GM21367 (cell line): ENCODE measurements around the gene LINC00237.

ENCODE experiments used
- ATAC-seq: cut with Tn5 transposase; IDR thresholded peaks from one replicate; pipeline ENCODE4 v1.9.1; 2021; ENCODE audit not compliant: unreplicated experiment

Gene LINC00237

DNA sequence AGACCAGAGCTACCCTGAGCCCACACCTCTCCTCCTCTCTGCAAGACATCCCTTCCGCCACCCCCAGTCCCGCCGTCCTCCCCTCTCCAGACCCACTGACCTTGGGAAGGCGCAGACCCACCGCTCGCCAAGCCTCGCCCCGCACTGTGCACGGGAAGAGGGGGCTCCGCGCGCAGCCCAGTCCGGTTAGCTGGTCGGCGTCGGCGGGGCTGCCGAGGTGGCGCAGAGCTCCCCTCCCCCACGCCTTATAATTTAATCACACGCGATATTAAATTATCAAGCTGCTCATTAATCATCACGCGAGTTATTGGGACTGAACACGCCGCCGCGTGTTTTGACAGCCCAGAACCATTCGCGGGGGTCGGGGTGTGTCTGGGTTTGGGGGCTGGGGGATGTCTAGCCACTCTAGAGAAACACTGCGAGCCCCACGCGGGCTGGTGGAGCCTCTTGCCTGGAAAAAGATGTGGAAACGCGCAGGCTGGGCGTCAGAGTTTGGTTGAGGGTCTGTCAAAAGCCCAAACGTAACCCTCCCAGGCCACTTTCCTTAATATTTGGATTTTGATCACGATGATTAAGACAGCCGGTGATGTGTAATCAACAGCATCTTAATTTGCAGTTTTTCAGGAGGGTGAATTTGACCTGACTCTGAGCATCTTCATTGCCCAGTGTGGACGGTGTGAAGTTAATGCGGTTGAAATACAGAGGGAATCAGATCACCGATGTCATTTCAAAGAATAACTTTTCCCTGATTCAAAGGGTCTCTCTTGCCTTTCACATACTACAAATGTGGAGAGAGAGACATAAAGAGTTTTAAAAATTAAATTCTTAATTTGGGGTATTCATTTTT is at the start of gene LINC00237:
TSS of gene LINC00237 (minus strand) at position 188 of the 847 bp plus-strand sequence.
- ATAC-seq: no peak

DNA sequence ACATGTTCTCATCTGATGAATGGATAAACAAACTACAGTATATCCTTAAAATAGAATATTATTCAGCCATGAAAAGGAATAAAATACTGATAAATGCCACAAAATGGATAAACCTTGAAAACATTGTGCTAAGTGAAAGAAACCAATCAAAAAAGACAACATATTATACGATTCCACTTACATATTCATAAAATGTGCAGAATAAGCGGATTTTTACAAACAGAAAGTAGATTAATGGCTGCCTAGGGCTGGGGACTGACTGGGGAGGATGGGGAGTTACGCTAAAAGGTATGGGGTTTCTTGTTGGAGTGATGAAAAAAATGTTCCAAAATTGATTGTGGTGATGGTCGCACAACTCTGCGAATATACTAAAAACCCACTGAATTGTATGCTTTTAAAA is 49.1 kb upstream of the LINC00237 start:
- ATAC-seq: no peak

DNA sequence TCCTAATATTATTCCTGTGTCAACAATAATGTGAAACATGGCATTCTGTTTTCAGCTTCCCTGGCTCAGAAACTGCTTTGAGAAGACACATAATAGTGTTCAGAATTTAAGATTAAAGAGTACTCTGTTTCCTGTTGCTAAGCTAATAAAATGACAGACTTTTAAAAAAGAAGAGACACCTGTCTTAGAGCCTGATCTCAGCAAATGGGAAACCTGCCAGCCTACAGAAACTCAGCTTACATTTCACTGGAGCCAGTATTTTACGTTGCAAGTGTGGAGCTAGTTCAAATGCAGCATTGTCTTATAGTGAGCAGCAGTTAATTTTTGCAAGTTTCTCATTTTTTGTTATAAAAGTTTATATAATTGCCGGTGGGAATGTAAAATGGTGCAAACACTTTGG is 48.5 kb upstream of the LINC00237 start:
- no peak for ATAC-seq

DNA sequence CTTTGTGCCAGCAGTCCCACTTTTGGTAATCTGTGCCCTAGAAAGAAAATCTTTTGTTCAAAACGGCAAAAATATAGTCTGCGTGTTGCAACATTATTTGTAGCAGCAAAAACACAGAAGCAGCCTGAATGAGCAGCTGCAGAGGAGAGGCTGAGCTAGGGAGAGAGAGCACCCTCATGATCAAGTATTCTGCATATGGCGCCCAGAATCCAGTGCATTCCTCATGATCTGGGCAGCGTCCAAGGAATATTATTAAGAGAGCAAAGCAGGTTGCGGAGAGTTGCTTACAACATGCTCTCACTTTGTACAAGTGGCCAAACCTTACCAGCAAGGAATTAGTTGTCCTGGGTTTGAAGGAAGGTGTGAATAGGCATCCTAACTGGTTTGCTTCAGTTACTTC is 45.6 kb upstream of the LINC00237 start:
- no peak for ATAC-seq

DNA sequence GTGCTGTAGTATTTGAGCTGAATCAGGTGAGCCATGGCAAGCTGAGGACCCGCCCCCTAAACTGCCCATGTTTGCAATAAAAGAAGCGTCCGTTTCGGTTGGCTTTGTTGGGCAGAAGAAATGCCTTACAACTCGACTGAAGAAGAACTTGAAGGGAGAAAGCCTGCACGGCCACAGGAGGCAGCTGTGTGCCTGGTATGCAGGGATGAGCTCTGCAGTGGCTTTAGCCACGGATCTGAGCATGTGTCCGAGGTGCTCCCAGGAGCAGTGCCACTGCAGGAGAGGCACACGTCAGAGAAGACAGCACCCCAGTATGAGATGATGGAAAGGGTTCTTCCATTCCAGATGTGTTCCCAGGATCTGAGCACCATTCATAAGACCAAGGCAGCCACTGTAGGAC is 43.2 kb upstream of the LINC00237 start:
- ATAC-seq: no peak

DNA sequence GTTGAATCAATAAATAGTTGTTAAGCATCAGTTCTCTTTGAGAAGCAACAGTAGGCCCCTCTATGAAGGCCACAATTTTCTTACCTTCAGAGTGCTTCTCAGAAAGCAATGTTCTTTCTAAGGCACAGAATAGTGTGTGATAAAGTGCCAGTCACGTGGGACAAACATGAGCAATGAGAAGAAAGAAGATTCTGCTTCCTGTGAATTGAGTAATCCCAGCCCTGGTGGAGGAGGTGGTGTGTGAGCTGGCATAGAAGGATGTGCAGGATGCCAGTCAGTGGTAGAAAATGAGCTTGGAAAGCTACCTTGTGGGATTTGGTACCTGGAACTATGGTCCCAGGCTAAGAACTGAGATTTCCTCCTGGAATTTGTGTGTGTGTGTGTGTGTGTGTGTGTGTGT is 41.4 kb upstream of the LINC00237 start:
- ATAC-seq: no peak

DNA sequence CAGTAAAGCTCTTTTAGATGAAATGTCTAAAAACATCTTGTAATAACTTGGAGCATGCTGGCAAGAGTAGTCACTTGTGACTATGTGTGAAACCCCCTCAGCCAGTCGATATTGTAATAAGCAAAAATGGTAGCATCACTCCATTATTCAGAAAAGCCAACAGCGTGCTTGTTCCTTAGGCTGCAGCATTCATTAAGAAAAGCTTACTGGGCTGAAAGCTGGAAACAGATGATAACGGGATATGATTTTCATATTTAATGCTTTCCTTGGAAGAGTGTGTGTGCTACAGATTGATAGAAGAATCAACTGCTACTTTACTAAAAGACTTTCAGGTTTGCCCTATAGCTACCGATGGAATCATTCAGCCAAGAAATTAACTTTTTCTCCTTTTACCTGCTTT is 40.1 kb upstream of the LINC00237 start:
- ATAC-seq: no peak

DNA sequence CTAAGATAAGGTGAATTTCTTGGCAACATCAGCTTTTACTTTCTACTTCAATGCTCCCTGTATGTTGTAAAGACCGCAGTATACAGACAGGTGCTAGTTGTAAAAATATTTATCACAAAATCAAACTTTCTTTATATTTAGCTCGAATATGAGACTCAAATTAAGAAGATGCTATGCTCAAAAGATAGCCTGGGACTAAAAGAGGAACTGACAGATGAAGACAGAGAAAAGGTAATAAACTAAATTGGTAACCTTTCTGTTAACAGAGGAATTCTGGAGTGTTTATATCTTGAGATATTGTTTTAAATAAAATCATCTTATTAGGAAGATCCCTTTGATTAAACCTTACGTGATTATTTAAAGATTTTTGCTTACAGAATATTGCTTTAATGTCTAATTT is 39.3 kb upstream of the LINC00237 start:
- no peak for ATAC-seq

DNA sequence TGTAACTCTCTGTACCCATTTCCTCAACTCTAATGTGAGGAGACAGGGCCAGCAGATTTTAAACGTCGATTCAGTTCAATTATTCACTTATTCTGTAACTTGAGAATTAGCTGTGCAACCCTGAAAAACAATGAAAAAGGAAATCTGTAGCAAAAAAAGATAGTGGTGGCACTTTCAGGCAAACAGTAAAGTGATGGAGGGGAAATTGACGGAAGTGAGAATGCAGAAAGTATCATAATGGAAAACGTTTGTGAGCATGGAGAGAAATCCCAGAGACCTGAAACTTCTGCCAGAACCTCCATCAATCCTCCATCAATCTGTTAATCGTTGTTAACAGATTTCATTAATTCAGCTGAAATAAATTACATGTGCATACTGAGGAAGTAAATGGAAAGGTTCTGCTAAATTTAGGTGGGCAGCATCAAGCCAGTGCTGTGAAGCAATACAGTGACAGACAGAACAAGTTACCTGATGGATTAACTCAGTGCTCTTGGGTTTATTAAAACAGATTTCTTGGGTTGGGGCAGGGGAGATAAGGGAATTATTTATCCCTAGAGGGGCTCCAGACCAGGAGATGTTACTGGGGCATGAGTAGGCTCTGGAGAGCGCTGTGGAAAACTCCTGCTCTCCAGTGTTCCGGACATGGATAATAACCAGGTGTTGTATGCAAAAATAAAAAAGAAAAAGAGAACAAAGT is 37.2 kb upstream of the LINC00237 start:
- ATAC-seq: no peak

DNA sequence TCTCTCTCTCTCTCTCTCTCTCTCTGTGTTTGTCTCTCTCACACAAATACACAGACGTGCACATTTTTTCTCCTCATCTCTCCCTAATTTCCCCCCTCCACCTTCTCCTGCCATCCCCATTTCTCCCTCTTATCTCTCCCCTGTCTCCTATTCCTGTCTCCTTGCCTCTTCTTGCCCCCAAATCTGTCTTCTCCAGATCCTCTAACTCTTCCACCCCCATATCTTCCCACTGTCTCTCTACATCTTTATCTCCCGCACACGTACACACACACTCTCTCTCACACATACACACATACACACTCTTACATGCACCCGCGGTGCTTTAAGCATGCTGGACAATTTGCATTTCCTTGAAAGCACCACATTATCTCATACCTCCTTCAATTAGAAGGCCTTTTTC is 35.7 kb upstream of the LINC00237 start:
- ATAC-seq: no peak

DNA sequence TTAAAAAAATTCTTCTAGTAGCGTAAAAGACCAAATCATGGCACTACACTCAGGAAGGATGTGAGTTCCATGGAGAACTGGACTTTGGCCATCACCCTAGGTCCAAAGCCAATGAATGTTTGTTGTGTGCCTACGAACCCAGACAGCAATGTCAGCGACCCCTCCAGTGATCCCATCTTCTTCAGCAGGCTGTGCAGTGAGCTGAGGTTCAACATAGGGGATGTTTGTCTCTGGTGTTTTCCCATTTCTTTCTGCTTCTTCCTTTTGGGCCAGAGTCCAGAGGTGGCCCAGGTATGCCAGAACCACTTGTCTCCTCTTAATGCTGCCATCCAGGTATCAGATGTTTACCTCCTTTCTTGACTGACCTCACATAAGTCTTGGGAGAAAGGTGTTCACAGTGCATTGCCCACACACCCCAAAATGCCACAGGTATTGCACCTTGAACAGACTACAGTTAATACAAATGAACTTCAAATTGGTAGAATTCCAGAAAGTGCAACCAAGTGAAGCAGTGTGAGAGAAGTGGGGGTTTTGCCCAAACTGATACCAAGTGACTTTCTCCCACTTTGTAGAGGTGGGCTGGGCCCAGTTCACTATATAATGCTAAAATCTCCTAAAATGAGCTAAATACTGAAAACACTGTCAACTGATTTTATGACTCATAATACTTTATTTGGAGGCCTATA is 33.9 kb upstream of the LINC00237 start:
- ATAC-seq: no peak

DNA sequence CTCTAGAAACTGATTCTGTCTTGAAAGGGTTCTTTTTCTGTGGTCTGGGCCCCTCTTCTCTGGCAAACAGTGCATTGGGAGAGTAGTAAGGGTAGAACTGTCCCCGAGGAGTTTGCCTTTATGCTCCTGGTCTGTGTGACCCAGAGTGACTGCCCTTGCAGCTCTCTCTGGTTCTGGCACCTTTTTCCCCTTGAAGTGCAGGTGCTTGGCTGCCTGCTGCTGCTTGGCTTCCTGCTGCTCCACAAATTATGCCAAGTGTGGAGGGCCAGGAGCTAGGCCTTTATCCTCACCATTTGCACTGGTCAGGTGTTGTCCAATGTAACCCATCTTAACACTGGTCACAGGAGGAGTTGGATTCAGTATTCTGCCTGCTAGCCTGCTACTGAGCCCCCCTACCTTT is 30.9 kb upstream of the LINC00237 start:
- no peak for ATAC-seq

DNA sequence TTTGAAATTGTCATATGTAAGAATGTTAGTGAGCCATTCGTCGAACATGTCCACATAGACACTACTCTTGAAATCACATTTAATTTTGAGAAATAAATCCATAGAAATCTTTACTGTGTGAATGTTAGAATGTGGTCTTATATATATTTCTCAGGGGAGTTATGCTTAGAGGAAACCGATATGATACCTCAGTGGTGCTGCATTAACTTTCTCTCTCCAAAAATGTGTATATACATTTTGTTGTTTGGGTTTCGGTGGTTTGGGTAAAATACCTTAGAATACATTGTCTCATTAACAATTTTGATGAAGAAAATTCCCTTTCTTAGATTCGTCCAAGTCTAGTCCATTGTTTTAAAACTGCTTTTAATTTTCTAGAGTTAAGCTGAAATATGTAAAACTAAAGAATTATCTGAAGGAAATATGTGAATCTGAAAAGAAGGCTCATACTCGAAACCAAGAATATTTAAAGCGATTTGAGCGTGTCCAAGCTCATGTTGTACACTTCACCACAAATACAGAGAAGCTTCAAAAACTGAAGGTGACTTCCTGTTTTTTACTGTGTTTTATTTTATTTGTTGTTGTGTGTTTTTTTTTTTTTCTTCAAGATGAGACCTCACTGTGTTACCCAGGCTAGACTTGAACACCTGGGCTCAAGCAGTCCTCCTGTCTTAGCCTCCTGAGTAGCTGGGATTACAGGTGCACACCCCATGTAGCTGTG is 30.0 kb upstream of the LINC00237 start:
- ATAC-seq: no peak

DNA sequence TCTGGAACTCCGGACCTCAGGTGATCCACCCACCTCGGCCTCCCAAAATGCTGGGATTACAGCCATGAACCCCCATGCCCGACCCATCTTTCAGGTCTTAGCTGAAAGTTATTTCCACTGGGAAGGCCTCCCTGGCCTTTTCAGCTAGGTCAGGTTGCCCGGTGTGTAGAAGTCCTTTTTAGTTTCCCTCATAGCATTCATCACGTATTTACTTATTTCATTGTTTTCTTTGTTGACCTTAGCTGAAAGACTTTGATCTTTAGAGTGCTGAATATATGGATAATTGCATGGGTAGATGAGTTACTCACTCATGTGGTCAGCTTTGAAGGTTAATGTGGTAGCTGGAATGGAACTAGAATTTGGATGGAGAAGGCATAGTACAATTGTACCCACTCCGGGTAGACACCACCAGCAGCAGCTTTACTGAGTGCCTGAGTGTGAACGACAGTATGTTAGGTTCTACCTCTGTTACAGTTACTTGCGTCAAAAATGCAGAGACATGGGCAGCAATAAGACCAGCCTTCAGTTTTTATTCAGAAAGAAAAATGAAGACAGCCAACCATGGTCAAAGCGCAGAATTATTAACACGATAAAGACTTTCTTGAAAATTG is 28.8 kb upstream of the LINC00237 start:
- ATAC-seq: no peak

DNA sequence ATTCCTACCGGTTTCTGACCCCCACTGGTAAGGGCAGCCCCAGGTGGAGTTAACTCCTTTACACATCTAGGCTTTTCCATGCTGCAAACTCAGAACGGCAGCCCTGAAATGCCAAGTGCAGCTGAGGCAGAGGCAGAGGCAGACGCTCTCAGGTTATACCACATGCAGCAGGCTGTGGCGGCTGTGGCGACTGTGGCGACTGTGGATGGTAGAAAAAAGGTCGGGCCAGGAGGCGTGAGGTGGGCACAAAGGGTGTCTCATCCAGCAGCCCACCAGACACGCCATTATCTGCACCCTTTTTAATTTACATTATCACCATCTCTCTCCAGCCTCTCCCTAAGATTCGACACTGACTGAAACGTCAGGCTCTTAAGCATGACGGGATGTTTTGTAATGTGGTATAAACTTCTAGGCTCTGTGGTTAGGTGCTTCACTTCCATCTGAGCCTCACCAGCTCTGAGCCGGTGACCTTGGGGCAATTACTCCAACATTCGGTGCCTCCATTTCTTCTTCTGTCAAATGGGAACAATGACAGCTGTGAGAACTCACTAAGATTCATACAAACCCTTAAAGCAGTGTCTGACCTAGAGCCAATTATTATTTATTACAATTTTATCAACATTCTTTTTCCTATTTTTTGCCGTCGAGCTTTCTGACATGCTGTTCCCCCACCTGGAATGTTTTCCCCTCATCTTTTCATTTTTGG is 27.9 kb upstream of the LINC00237 start:
- no peak for ATAC-seq

DNA sequence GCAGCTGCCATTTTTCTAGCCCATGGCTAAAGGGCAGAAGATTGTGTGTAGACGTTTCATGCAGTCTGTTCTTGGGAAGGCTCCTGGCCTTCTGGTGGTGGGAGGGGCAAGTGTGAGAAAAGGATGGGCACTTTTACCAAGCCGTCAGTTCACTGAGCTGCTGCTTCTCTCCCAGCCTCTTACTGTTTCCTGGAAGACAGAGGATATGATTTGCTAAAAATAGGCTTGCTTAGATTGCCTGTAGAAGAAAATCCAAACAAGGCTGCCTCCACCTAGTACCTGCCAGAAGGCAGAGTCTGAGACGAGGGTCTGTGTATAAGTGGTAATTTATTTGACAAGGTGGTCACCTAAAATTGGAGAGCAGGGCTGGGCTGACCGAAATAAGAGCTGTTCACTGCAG is 27.2 kb upstream of the LINC00237 start:
- ATAC-seq: no peak

DNA sequence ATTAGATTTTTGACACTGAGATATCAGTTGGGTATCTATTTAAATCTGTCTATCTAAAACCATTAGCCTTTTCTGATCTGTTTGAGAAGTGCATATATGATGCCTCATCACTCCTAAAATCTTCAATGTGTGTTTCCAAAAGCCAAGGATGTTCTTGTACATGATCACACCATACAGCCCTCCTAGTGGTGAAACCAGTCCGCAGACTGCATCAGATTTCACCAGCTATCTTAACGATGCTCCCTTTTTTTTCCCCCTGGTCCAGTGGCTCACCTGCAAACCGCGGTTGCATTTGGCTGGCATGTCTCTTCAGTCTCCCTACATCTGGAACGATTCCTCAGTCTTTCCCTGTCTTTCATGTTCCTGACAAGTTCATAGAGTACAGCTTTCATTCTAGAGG is 23.7 kb upstream of the LINC00237 start:
- ATAC-seq: no peak

DNA sequence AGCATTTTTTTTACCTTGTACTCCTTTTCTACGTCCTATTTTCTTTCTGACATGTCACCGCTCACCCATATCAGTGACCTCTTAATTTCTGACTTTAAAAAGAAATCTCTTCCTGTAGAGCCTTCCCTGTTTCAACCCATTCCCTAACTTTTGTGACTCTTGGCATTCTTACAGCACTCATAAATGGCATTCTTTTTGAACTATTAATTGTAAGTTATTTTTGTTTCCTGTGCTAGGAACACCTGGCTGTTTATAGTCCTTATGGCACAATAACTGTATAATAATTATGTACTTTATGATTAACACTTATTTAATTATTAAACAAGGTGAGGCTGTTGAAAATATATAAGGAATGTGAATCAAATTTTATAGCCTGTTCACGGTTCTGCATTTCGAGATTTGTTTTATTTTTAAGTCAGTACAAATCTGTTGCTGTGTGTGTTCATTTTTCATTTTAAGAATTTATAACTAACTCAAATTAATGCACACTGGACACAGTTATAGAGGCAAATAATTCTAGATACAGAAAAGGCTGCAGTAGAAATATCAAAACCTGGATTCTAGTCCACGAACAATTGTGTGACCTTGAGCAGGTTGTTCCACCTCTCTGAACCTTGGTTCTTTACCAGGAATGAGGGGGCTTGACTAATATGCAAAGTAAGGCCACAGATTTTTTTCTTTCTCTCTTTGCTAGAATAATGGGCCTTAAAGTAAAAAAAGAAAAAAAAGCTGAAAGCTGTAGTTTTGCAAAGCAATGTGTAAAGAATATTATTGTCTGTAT is 21.2 kb upstream of the LINC00237 start:
- no peak for ATAC-seq

DNA sequence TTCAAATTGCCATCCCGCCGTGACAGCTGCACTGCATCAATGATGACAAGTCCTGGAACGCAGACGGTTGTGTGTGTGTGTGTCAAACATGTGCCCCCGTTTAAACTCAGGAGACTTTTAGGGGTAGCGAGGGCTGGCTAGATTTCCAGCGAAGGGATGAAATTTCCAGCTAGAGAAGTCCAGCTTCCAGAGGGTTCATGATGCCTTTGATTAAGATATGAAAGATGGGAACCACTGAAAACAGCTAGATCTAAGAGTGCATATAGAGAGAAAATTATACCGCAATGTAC is 20.4 kb upstream of the LINC00237 start:
- ATAC-seq: no peak
